Neural progenitor cell (in vitro differentiated cells): ENCODE results near the gene NDUFAF8. TPM values are rescaled to one million over a fixed set of nuclear protein-coding genes. Genes with fewer than 3 reads are reported as not detected.

Experiments used
- DNase-seq: peaks from one replicate; pipeline ENCODE4 v3.0.0-alpha.2; 2016; ENCODE audit warnings: low spot score
- H2AFZ ChIP-seq: fragments of 200-600 bp; sonication (generic); replicated peaks from 2 replicates; pipeline ENCODE4 v1.6.1; 2016; ENCODE audit warnings: antibody characterized with exemption
- H3F3A ChIP-seq: fragments of 200-600 bp; sonication (generic); 2 replicates; pipeline ENCODE4 v1.6.1; 2016; ENCODE audit warnings: antibody characterized with exemption, low read depth
- H3K27ac ChIP-seq: fragments of 200-600 bp; sonication (generic); 2 replicates; pipeline ENCODE4 v1.5.1; 2016; ENCODE audit warnings: mild to moderate bottlenecking
- H3K27me3 ChIP-seq: fragments of 200-600 bp; sonication (generic); 2 replicates; pipeline ENCODE4 v1.6.1; 2016; ENCODE audit warnings: mild to moderate bottlenecking, moderate library complexity
- H3K36me3 ChIP-seq: fragments of 200-600 bp; sonication (generic); 2 replicates; pipeline ENCODE4 v1.5.1; 2016
- H3K4me1 ChIP-seq: fragments of 200-600 bp; sonication (generic); 2 replicates; pipeline ENCODE4 v1.6.1; 2016; ENCODE audit warnings: mixed run types
- H3K4me2 ChIP-seq: fragments of 200-600 bp; sonication (generic); 2 replicates; pipeline ENCODE4 v1.6.1; 2016
- H3K4me3 ChIP-seq: fragments of 200-600 bp; sonication (generic); 2 replicates; pipeline ENCODE4 v1.5.1; 2016
- H3K79me2 ChIP-seq: fragments of 200-600 bp; sonication (generic); 2 replicates; pipeline ENCODE4 v1.6.1; 2016; ENCODE audit warnings: low read depth
- H3K9ac ChIP-seq: fragments of 200-600 bp; sonication (generic); 2 replicates; pipeline ENCODE4 v1.6.1; 2016
- H3K9me3 ChIP-seq: fragments of 200-600 bp; sonication (generic); 2 replicates; pipeline ENCODE4 v1.5.1; 2016; ENCODE audit warnings: low read depth
- H4K20me1 ChIP-seq: fragments of 200-600 bp; sonication (generic); 2 replicates; pipeline ENCODE4 v1.6.1; 2016; ENCODE audit warnings: low read depth
- H3K27ac Mint-ChIP-seq: 3 replicates; pipeline ENCODE4 v1.8.0; 2021; ENCODE audit warnings: mixed read lengths
- H3K27me3 Mint-ChIP-seq: 2 replicates; pipeline ENCODE4 v1.8.0; 2022; ENCODE audit warnings: low read depth, mild to moderate bottlenecking, inconsistent platforms, moderate library complexity, mixed read lengths; ENCODE audit not compliant: insufficient read depth
- H3K36me3 Mint-ChIP-seq: 3 replicates; pipeline ENCODE4 v1.8.0; 2021; ENCODE audit warnings: mixed read lengths
- H3K4me1 Mint-ChIP-seq: 3 replicates; pipeline ENCODE4 v1.8.0; 2021; ENCODE audit warnings: mixed read lengths
- H3K4me3 Mint-ChIP-seq: 3 replicates; pipeline ENCODE4 v1.8.0; 2021; ENCODE audit warnings: mild to moderate bottlenecking, moderate library complexity, mixed read lengths
- H3K9me3 Mint-ChIP-seq: 3 replicates; pipeline ENCODE4 v1.8.0; 2020; ENCODE audit warnings: mixed read lengths
- CTCF ChIP-seq: fragments of 200-600 bp; sonication (generic); IDR thresholded peaks from 2 replicates; pipeline ENCODE4 v1.5.1; 2017; ENCODE audit warnings: antibody characterized with exemption, mild to moderate bottlenecking
- EZH2 ChIP-seq: fragments of 200-600 bp; sonication (generic); IDR thresholded peaks from 2 replicates; pipeline ENCODE4 v1.6.1; 2017; ENCODE audit warnings: antibody characterized with exemption, mild to moderate bottlenecking, moderate library complexity
- EZH2phosphoT487 ChIP-seq: fragments of 200-600 bp; sonication (generic); IDR thresholded peaks from 2 replicates; pipeline ENCODE4 v1.6.1; 2017; ENCODE audit warnings: antibody characterized with exemption
- total RNA-seq: library from RNA; depleted of rRNA; stranded (reverse); fragments of >200 nt; gene quantifications from 2 replicates; pipeline ENCODE4 v1.2.3, GENCODE V29; 2015; ENCODE audit warnings: low replicate concordance

NDUFAF8 gene
- total RNA-seq, 1 donor from 2014 or later = 34.7 TPM

GRCh38 chr17:81202318-81202717, 36.8 kb upstream of the NDUFAF8 start:
- H3K4me3 Mint-ChIP-seq = no peak overlapping the region
- H3K27ac Mint-ChIP-seq = no peak overlapping the region

GRCh38 chr17:81203136-81203535, 36.0 kb upstream of the NDUFAF8 start:
- Mint-ChIP-seq H3K4me1 (peaks cover 2% of the 10 kb centered on the region), H3K27me3 (no peaks in the 10 kb centered on the region), H3K4me3 (no peak overlapping the region), H3K9me3 (no peaks in the 10 kb centered on the region), H3K27ac (no peak overlapping the region), H3K36me3 (peaks cover 7% of the 10 kb centered on the region)
- no peaks in the 10 kb centered on the region for H3K27me3 ChIP-seq
- no peak for DNase-seq
- H3K36me3 ChIP-seq = no peaks in the 10 kb centered on the region
- no peak overlapping the region for H2AFZ ChIP-seq
- H3K27ac ChIP-seq = no peak overlapping the region
- H3K9ac ChIP-seq = no peak overlapping the region
- H3K4me2 ChIP-seq = no peak overlapping the region
- H4K20me1 ChIP-seq = no peaks in the 10 kb centered on the region
- no peaks in the 10 kb centered on the region for H3F3A ChIP-seq
- TF ChIP-seq CTCF (no peak), EZH2phosphoT487 (no peak)
- H3K9me3 ChIP-seq = no peaks in the 10 kb centered on the region
- no peak overlapping the region for H3K4me3 ChIP-seq
- H3K79me2 ChIP-seq = no peaks in the 10 kb centered on the region
- no peaks in the 10 kb centered on the region for H3K4me1 ChIP-seq

More at GRCh38 chr17:81202318-81202717, 36.8 kb upstream of the NDUFAF8 start:
- no peak overlapping the region for H3K4me3 ChIP-seq
- no peak overlapping the region for H3K27ac ChIP-seq
- Mint-ChIP-seq H3K36me3 (peaks cover 7% of the 10 kb centered on the region), H3K4me1 (peaks cover 2% of the 10 kb centered on the region), H3K27me3 (no peaks in the 10 kb centered on the region), H3K9me3 (no peaks in the 10 kb centered on the region)
- no peaks in the 10 kb centered on the region for H3K9me3 ChIP-seq
- no peaks in the 10 kb centered on the region for H3K36me3 ChIP-seq
- DNase-seq = no peak
- H3K79me2 ChIP-seq = no peaks in the 10 kb centered on the region
- no peaks in the 10 kb centered on the region for H4K20me1 ChIP-seq
- H3K27me3 ChIP-seq = no peaks in the 10 kb centered on the region
- no peaks in the 10 kb centered on the region for H3F3A ChIP-seq
- no peak overlapping the region for H2AFZ ChIP-seq
- TF ChIP-seq EZH2 (no peak), CTCF (no peak)
- H3K4me1 ChIP-seq = no peaks in the 10 kb centered on the region
- no peak overlapping the region for H3K9ac ChIP-seq
- H3K4me2 ChIP-seq = no peak overlapping the region

GRCh38 chr17:81204578-81204977, 34.5 kb upstream of the NDUFAF8 start:
- no peaks in the 10 kb centered on the region for H3F3A ChIP-seq
- no peak overlapping the region for H3K4me2 ChIP-seq
- H3K9ac ChIP-seq = no peak overlapping the region
- no peak overlapping the region for H3K27ac Mint-ChIP-seq
- no peaks in the 10 kb centered on the region for H3K9me3 Mint-ChIP-seq
- H3K4me3 Mint-ChIP-seq = no peak overlapping the region
- H3K27ac ChIP-seq = no peak overlapping the region
- H3K4me3 ChIP-seq = no peak overlapping the region
- no peak for TF ChIP-seq EZH2
- no peak for TF ChIP-seq EZH2phosphoT487
- no peak for TF ChIP-seq CTCF
- no peaks in the 10 kb centered on the region for H3K27me3 ChIP-seq
- peaks cover 5% of the 10 kb centered on the region for H3K36me3 Mint-ChIP-seq
- no peaks in the 10 kb centered on the region for H3K36me3 ChIP-seq
- no peaks in the 10 kb centered on the region for H3K27me3 Mint-ChIP-seq
- DNase-seq = no peak
- no peaks in the 10 kb centered on the region for H4K20me1 ChIP-seq
- peaks cover 2% of the 10 kb centered on the region for H3K4me1 Mint-ChIP-seq
- no peaks in the 10 kb centered on the region for H3K9me3 ChIP-seq
- H3K4me1 ChIP-seq = no peaks in the 10 kb centered on the region
- H3K79me2 ChIP-seq = no peaks in the 10 kb centered on the region
- no peak overlapping the region for H2AFZ ChIP-seq

- Mint-ChIP-seq H3K4me1 (peaks cover 3% of the 10 kb centered on the region), H3K27ac (no peak overlapping the region), H3K27me3 (no peaks in the 10 kb centered on the region), H3K36me3 (peaks cover 5% of the 10 kb centered on the region), H3K9me3 (no peaks in the 10 kb centered on the region), H3K4me3 (no peak overlapping the region)
- DNase-seq = no peak
- peaks cover 5% of the 10 kb centered on the region for H3K79me2 ChIP-seq
- peaks cover 3% of the 10 kb centered on the region for H4K20me1 ChIP-seq
- no peak overlapping the region for H3K4me3 ChIP-seq
- no peak overlapping the region for H3K4me2 ChIP-seq
- H3K36me3 ChIP-seq = no peaks in the 10 kb centered on the region
- H3K9me3 ChIP-seq = no peaks in the 10 kb centered on the region
- H2AFZ ChIP-seq = no peak overlapping the region
- TF ChIP-seq EZH2phosphoT487 = no peak
- no peak for TF ChIP-seq CTCF
- TF ChIP-seq EZH2 = no peak
- H3K4me1 ChIP-seq = no peaks in the 10 kb centered on the region
- H3K27ac ChIP-seq = no peak overlapping the region
- H3K9ac ChIP-seq = no peak overlapping the region
- H3F3A ChIP-seq = peaks cover 5% of the 10 kb centered on the region
- H3K27me3 ChIP-seq = no peaks in the 10 kb centered on the region
Observed at GRCh38 chr17:81206166-81206565, 33.0 kb upstream of the NDUFAF8 start.
